Suprapubic skin (tissue), 4 donors: ENCODE results near the gene REXO1. TPM values are rescaled to one million over a fixed set of nuclear protein-coding genes. Genes with fewer than 3 reads are reported as not detected.

Experiments used
- DNase-seq, 2 donors: peaks; one replicate each; pipeline ENCODE4 v3.0.0-alpha.2; 2019; ENCODE audit warnings: low spot score in 2 of 2
- H3K27ac ChIP-seq: fragments of 200-600 bp; sonication (generic); one replicate; pipeline ENCODE4 v1.5.1; 2019
- H3K27me3 ChIP-seq: fragments of 200-600 bp; sonication (generic); one replicate; pipeline ENCODE4 v1.5.1; 2019
- H3K36me3 ChIP-seq: fragments of 200-600 bp; sonication (generic); one replicate; pipeline ENCODE4 v1.5.1; 2019
- H3K4me1 ChIP-seq: fragments of 200-600 bp; sonication (generic); one replicate; pipeline ENCODE4 v1.5.1; 2019
- H3K4me3 ChIP-seq: fragments of 200-600 bp; sonication (generic); one replicate; pipeline ENCODE4 v1.5.1; 2019; ENCODE audit warnings: mild to moderate bottlenecking
- H3K9me3 ChIP-seq: fragments of 200-600 bp; sonication (generic); one replicate; pipeline ENCODE4 v1.5.1; 2019
- EP300 ChIP-seq: sonication (generic); formaldehyde crosslinking; IDR thresholded peaks from one replicate; pipeline ENCODE4 v1.6.1; 2017; ENCODE audit warnings: antibody characterized with exemption
- POLR2A ChIP-seq, 2 donors: fragments of 450-650 bp; IDR thresholded peaks; one replicate each; pipeline ENCODE4 v1.6.1; 2017; ENCODE audit warnings: antibody characterized with exemption in 2 of 2, mild to moderate bottlenecking in 2 of 2, moderate library complexity in 2 of 2
- POLR2AphosphoS5 ChIP-seq, 3 donors: sonication (generic); formaldehyde crosslinking; IDR thresholded peaks; one replicate each; pipeline ENCODE4 v1.6.1; 2017; ENCODE audit warnings: antibody characterized with exemption in 3 of 3
- WGBS: methylation state at CpG from one replicate; pipeline ENCODE4 v1.1.5; 2018; 5-methylcytosine and 5-hydroxymethylcytosine counted together
- total RNA-seq, 4 donors: library from RNA; depleted of rRNA; stranded (reverse); fragments of >200 nt; gene quantifications; one replicate each; pipeline ENCODE4 v1.1.0, GENCODE V29; 2016
- TF ChIP-seq, protein P1 (sequence below), 2 donors: fragments of 200-600 bp in 1 of 2; fragments of 450-650 bp in 1 of 2; sonication (generic) in 1 of 2; IDR thresholded peaks; one replicate each; pipeline ENCODE4 v1.5.1; 2016 to 2019; ENCODE audit warnings: antibody characterized with exemption in 2 of 2, mild to moderate bottlenecking in 1 of 2, moderate library complexity in 1 of 2

Gene REXO1
- total RNA-seq, 4 donors from 2014 or later = 31.8 to 63.1 (median 38.3) TPM

DNA sequence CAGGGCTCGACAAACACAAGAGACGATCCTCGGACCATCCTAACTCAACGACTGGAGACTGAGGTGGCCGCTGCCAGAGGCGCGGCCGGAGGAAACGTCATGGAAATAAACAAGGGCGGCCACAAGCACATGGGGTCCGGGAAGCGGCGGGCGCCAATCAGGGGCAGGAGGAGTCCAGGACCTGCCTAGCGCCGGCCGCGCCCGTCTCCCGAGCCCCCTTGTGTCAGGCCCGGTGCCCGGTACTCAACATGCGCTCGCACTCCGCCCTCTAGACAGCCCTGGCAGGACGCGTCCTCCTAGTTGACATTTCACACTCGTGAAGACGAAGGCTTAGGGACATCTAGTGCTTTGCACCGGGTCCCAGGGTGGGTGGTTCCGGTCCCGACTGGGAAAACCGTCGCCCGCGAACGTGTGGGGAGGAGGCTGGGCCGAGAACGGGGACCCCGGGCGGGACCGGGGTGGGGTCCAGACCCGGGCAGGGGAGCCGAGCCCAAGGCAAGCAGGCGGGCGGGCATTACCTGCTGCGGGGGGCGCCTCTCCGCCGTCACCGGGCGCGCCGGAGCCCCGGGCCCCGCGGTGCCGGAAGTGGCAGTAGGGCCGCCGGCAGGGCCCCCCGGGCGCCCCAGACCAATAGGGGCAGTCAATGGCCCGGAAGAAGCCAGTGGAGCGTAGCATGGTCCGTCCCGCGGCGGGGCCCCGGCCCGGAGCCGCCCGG lies 442 bp downstream of the REXO1 start:
- DNase-seq = no peak

DNA sequence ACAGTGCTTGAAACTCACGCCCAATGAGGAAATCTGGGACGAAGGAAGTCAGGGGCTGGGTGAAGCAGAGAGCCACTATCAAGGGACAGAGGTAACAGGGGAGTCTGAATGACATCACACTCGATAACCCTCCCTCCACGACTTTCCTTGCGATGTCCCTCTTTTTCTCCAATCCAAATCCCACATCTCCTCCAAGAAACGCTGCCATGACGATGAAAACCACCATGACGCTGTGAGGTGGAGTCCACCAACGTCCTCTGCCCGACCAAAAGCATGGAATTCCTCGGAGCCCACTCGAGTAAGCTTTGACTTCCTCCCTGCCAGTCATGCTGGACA lies 967 bp downstream of the REXO1 start:
- TF ChIP-seq POLR2AphosphoS5 (IDR thresholded peaks at IDR 0.05) (no peak), POLR2A (IDR thresholded peaks at IDR 0.05) (no peak), EP300 (no peak)
- TF ChIP-seq, protein P1, sequence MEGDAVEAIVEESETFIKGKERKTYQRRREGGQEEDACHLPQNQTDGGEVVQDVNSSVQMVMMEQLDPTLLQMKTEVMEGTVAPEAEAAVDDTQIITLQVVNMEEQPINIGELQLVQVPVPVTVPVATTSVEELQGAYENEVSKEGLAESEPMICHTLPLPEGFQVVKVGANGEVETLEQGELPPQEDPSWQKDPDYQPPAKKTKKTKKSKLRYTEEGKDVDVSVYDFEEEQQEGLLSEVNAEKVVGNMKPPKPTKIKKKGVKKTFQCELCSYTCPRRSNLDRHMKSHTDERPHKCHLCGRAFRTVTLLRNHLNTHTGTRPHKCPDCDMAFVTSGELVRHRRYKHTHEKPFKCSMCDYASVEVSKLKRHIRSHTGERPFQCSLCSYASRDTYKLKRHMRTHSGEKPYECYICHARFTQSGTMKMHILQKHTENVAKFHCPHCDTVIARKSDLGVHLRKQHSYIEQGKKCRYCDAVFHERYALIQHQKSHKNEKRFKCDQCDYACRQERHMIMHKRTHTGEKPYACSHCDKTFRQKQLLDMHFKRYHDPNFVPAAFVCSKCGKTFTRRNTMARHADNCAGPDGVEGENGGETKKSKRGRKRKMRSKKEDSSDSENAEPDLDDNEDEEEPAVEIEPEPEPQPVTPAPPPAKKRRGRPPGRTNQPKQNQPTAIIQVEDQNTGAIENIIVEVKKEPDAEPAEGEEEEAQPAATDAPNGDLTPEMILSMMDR (IDR thresholded peaks at IDR 0.05) = no peak
- WGBS = 6% methylated on average over 12 of the region's 12 CpGs

More for the DNA sequence above, 442 bp downstream of the REXO1 start:
- Histone ChIP-seq H3K27me3 (no peaks in the 10 kb centered on the region), H3K36me3 (no peaks in the 10 kb centered on the region), H3K9me3 (no peaks in the 10 kb centered on the region), H3K4me3 (peak overlapping the region; percentile 96), H3K4me1 (peaks cover 67% of the 10 kb centered on the region), H3K27ac (peak overlapping the region; percentile 99)
- TF ChIP-seq, protein P1 (IDR thresholded peaks at IDR 0.05) = no peak
- no CpG with 5 or more reads among the region's 72 CpGs for WGBS

DNA sequence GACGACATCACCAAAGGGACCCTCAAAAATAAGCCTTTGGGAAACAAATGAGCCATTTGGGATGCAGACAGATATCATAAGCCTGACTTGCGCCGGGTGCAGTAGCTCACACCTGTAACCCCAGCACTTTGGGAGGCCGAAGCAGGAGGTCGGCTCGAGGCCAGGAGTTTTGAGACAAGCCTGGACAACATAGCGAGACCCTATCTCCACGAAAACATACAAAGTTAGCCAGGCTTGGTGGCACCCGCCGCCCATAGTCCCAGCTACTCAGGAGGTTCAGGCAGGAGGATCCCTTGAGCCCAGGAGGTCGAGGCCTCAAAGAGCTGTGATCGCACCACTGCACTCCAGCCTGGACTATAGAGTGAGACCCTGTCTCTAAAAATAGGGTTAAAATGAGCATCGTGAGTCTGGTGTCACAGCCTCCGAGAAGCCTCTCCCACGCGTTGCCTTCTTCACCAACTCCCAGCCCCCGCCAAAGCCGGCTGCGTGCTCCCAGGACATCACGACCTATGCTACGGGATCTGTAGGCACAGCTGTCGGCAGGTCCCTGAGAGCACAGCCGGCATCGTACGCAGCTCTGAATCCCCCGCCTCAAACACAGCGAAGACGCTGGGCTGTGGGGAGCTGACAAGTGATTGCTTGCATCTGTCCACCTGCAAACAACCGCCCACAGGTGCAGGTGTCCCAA lies 1.6 kb downstream of the REXO1 start:
- DNase-seq = no peak
- 66% methylated on average over 26 of the region's 29 CpGs for WGBS
- no peak for TF ChIP-seq POLR2A (IDR thresholded peaks at IDR 0.05)
- TF ChIP-seq, protein P1 (IDR thresholded peaks at IDR 0.05) = no peak
- TF ChIP-seq EP300 = no peak
- no peak for TF ChIP-seq POLR2AphosphoS5 (IDR thresholded peaks at IDR 0.05)
- no peaks in the 10 kb centered on the region for H3K27me3 ChIP-seq
- H3K27ac ChIP-seq = no peak overlapping the region
- H3K36me3 ChIP-seq = no peaks in the 10 kb centered on the region
- H3K4me3 ChIP-seq = peak overlapping the region; percentile 96
- H3K4me1 ChIP-seq = peaks cover 67% of the 10 kb centered on the region
- no peaks in the 10 kb centered on the region for H3K9me3 ChIP-seq

More for the DNA sequence above, 967 bp downstream of the REXO1 start:
- H3K9me3 ChIP-seq = no peaks in the 10 kb centered on the region
- no peaks in the 10 kb centered on the region for H3K27me3 ChIP-seq
- H3K4me3 ChIP-seq = peak overlapping the region; percentile 96
- DNase-seq = no peak
- peak overlapping the region; percentile 99 for H3K27ac ChIP-seq
- peaks cover 67% of the 10 kb centered on the region for H3K4me1 ChIP-seq
- no peaks in the 10 kb centered on the region for H3K36me3 ChIP-seq

DNA sequence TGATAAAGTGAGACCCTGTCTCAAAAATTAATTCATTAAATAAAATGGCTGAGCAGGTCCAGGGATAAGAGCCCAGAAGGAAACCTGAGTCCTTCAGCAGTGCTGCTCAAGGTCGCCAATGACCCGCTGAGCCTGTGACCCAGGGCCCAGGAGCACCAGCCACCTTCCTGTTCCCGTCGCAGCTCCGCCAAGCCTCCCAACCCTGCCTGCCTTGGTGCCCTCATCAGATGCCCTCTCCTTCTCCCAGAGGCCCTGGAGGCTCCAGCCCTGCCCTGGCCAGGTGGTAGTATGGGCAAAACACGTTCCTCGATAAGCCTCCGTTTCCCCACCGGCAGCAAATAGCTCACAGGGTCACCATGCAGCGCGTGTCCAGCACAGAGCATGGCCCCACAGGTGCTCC lies 2.6 kb downstream of the REXO1 start:
- TF ChIP-seq, protein P1 (IDR thresholded peaks at IDR 0.05) = no peak
- no peak for TF ChIP-seq POLR2A (IDR thresholded peaks at IDR 0.05)
- TF ChIP-seq EP300 = no peak
- no peak for TF ChIP-seq POLR2AphosphoS5 (IDR thresholded peaks at IDR 0.05)
- Histone ChIP-seq H3K4me1 (peaks cover 74% of the 10 kb centered on the region), H3K4me3 (no peak overlapping the region), H3K27ac (no peak overlapping the region), H3K27me3 (no peaks in the 10 kb centered on the region), H3K36me3 (no peaks in the 10 kb centered on the region), H3K9me3 (no peaks in the 10 kb centered on the region)
- 74% methylated on average over 6 of the region's 11 CpGs for WGBS
- no peak for DNase-seq

GRCh38 chr19:1845125-1845515 lies 3.2 kb downstream of the REXO1 start:
- H3K27ac ChIP-seq = no peak overlapping the region
- H3K27me3 ChIP-seq = no peaks in the 10 kb centered on the region
- no peak for DNase-seq
- 70% methylated on average over 2 of the region's 16 CpGs for WGBS
- H3K4me1 ChIP-seq = peaks cover 80% of the 10 kb centered on the region
- H3K4me3 ChIP-seq = no peak overlapping the region
- TF ChIP-seq EP300 (no peak), POLR2A (IDR thresholded peaks at IDR 0.05) (no peak), POLR2AphosphoS5 (IDR thresholded peaks at IDR 0.05) (no peak)
- TF ChIP-seq, protein P1 (IDR thresholded peaks at IDR 0.05) = no peak
- no peaks in the 10 kb centered on the region for H3K9me3 ChIP-seq
- no peaks in the 10 kb centered on the region for H3K36me3 ChIP-seq
